Spleen (tissue), 7 donors: ENCODE results near the gene CPA4.

Source experiments
- CTCF ChIP-seq, 11 experiments: fragments of 200-600 bp in 7 of 11; fragments of 450-650 bp in 4 of 11; sonication (generic) in 4 of 11; IDR thresholded peaks in 8 of 11; conservative IDR thresholded peaks in 3 of 11; 1 replicate in 7 of 11; 2 replicates in 4 of 11; pipeline versions ENCODE4 v1.4.0 to v1.8.0; 2016 to 2021; ENCODE audit warnings: antibody characterized with exemption in 11 of 11, inconsistent platforms in 4 of 11, mild to moderate bottlenecking in 1 of 11
- POLR2A ChIP-seq, 3 donors: fragments of 450-650 bp; IDR thresholded peaks; one replicate each; pipeline ENCODE4 v1.5.1; 2017; ENCODE audit warnings: antibody characterized with exemption in 3 of 3, mild to moderate bottlenecking in 1 of 3
- POLR2AphosphoS5 ChIP-seq, 3 donors: sonication (generic); formaldehyde crosslinking; IDR thresholded peaks; one replicate each; pipeline ENCODE4 v1.5.1; 2017; ENCODE audit warnings: antibody characterized with exemption in 3 of 3
- donor health status: DM: no; HTN: no; CAD: no; lungs with moderate emphysema.
- donor health status: DM: no; HTN: no; CAD: no.
- donor health status: DM: no; HTN: no; CAD: no.

- TF ChIP-seq POLR2AphosphoS5 (IDR thresholded peaks at IDR 0.05) (no peak), CTCF (IDR thresholded peaks at IDR 0.05 in 8 of 11, conservative IDR thresholded peaks at IDR 0.05 in 3 of 11) (no peak), POLR2A (IDR thresholded peaks at IDR 0.05) (no peak)
Measured at GRCh38 chr7:130341882-130342281, 48.9 kb downstream of the CPA4 start.
